Lower leg skin (tissue), 4 donors: ENCODE results near the gene SERPINB4. TPM values are rescaled to one million over a fixed set of nuclear protein-coding genes. Genes with fewer than 3 reads are reported as not detected.

ENCODE experiments used
- DNase-seq, 2 donors: peaks; one replicate each; pipeline ENCODE4 v3.0.0-alpha.2; 2019; ENCODE audit warnings: low spot score in 2 of 2
- H3K4me3 ChIP-seq: fragments of 200-600 bp; sonication (generic); 2 replicates; pipeline ENCODE4 v1.5.1; 2017; ENCODE audit warnings: mild to moderate bottlenecking, low read depth; ENCODE audit not compliant: poor library complexity, severe bottlenecking
- CTCF ChIP-seq, 3 donors: fragments of 450-650 bp; IDR thresholded peaks; one replicate each; pipeline ENCODE4 v1.5.1; 2016; ENCODE audit warnings: antibody characterized with exemption in 3 of 3, mild to moderate bottlenecking in 3 of 3, moderate library complexity in 2 of 3
- POLR2A ChIP-seq, 2 donors: fragments of 450-650 bp; IDR thresholded peaks; one replicate each; pipeline ENCODE4 v1.6.1; 2016 to 2017; ENCODE audit warnings: antibody characterized with exemption in 2 of 2, mild to moderate bottlenecking in 1 of 2, moderate library complexity in 1 of 2
- WGBS, 2 donors: methylation state at CpG; one replicate each; pipeline ENCODE4 v1.1.5; 2018; 5-methylcytosine and 5-hydroxymethylcytosine counted together
- intact Hi-C: fragments of 100-400 bp; cut with DNase I; formaldehyde crosslinking; loops from one replicate; pipeline ENCODE4 v1.15.0; 2023; ENCODE audit warnings: low total_unique reads
- total RNA-seq, 4 donors: library from RNA; depleted of rRNA; stranded (reverse); fragments of >200 nt; gene quantifications; one replicate each; pipeline ENCODE4 v1.1.0, GENCODE V29; 2016

Gene SERPINB4
- total RNA-seq, 4 donors from 2014 or later, result 0.54 to 1.3 TPM; not detected in 2

GRCh38 chr18:63626431-63626830 is 17.6 kb downstream of the SERPINB4 start:
- no peak for TF ChIP-seq POLR2A (IDR thresholded peaks at IDR 0.05)
- TF ChIP-seq CTCF (IDR thresholded peaks at IDR 0.05), result no peak
- no peak for DNase-seq
- no peak overlapping the region for H3K4me3 ChIP-seq
- 85 to 89% methylated on average over 4 of the region's 4 CpGs for WGBS, 2 donors
- intact Hi-C loops, result no loop called here

- H3K4me3 ChIP-seq, result no peak overlapping the region
- no peak for DNase-seq
- 87 to 95% methylated on average over 3 of the region's 3 CpGs for WGBS, 2 donors
- TF ChIP-seq POLR2A (IDR thresholded peaks at IDR 0.05), result no peak
- no peak for TF ChIP-seq CTCF (IDR thresholded peaks at IDR 0.05)
- intact Hi-C loops, result no loop called here
These were observed 19.2 kb downstream of the SERPINB4 start for GRCh38 chr18:63624863-63625262.

- intact Hi-C loops, result no loop called here
- DNase-seq, result no peak
- TF ChIP-seq CTCF (IDR thresholded peaks at IDR 0.05) (no peak), POLR2A (IDR thresholded peaks at IDR 0.05) (no peak)
- no peak overlapping the region for H3K4me3 ChIP-seq
- 85 to 88% methylated on average over 3 of the region's 3 CpGs for WGBS, 2 donors
These were observed 24.4 kb downstream of the SERPINB4 start for GRCh38 chr18:63619661-63620060.

GRCh38 chr18:63617915-63618234 is 26.2 kb downstream of the SERPINB4 start:
- no peak for TF ChIP-seq POLR2A (IDR thresholded peaks at IDR 0.05)
- TF ChIP-seq CTCF (IDR thresholded peaks at IDR 0.05), result no peak

GRCh38 chr18:63617049-63617914 is 26.8 kb downstream of the SERPINB4 start:
- intact Hi-C loops, result no loop called here
- 36 to 39% methylated on average over 3 of the region's 3 CpGs for WGBS, 2 donors

More at GRCh38 chr18:63617915-63618234, 26.2 kb downstream of the SERPINB4 start:
- no peak overlapping the region for H3K4me3 ChIP-seq
- 94 to 98% methylated on average over 2 of the region's 2 CpGs for WGBS, 2 donors
- DNase-seq, result no peak
- intact Hi-C loops, result no loop called here

More at GRCh38 chr18:63617049-63617914, 26.8 kb downstream of the SERPINB4 start:
- TF ChIP-seq POLR2A (IDR thresholded peaks at IDR 0.05) (no peak), CTCF (IDR thresholded peaks at IDR 0.05) (no peak)
- no peak for DNase-seq
- no peak overlapping the region for H3K4me3 ChIP-seq
